Stomach (tissue), 4 donors: ENCODE measurements around the gene COL4A1.

Experiments
- EP300 ChIP-seq: sonication (generic); formaldehyde crosslinking; IDR thresholded peaks from one replicate; pipeline ENCODE4 v1.6.1; 2017; ENCODE audit warnings: antibody characterized with exemption
- POLR2A ChIP-seq, 4 donors: fragments of 450-650 bp; IDR thresholded peaks; one replicate each; pipeline ENCODE4 v1.6.1; 2016; ENCODE audit warnings: antibody characterized with exemption in 4 of 4, control low read depth in 2 of 4, mild to moderate bottlenecking in 1 of 4, moderate library complexity in 1 of 4
- POLR2AphosphoS5 ChIP-seq, 3 donors: sonication (generic); formaldehyde crosslinking; IDR thresholded peaks; one replicate each; pipeline ENCODE4 v1.6.1; 2016; ENCODE audit warnings: antibody characterized with exemption in 3 of 3
- TF ChIP-seq, protein P1 (sequence below), 7 experiments: fragments of 450-650 bp in 4 of 7; fragments of 200-600 bp in 3 of 7; sonication (generic) in 3 of 7; IDR thresholded peaks; one replicate each; pipeline ENCODE4 v1.5.1; 2016 to 2019; ENCODE audit warnings: antibody characterized with exemption in 7 of 7, control low read depth in 2 of 7, mild to moderate bottlenecking in 1 of 7

DNA sequence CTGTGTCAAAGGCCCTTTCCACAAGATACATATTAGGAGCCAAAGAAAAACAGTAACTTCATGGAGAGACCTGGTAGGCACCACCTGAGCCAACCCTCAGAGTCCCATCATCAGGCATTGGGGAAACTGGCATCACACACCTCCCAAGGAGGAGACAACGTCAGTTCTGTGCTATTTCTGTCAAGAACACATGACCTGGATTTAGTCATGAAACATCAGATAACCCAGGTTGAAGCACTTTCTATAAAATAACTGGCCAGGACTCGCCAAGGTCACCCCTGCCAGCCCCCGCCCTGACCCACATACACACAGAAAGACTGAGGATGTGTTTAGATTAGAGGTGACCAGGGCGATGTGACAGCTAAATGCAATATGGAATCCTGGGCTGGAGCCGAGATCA is 35.6 kb downstream of the COL4A1 start:
- TF ChIP-seq POLR2A (IDR thresholded peaks at IDR 0.05) (no peak), POLR2AphosphoS5 (IDR thresholded peaks at IDR 0.05) (no peak), EP300 (no peak)
- TF ChIP-seq, protein P1, sequence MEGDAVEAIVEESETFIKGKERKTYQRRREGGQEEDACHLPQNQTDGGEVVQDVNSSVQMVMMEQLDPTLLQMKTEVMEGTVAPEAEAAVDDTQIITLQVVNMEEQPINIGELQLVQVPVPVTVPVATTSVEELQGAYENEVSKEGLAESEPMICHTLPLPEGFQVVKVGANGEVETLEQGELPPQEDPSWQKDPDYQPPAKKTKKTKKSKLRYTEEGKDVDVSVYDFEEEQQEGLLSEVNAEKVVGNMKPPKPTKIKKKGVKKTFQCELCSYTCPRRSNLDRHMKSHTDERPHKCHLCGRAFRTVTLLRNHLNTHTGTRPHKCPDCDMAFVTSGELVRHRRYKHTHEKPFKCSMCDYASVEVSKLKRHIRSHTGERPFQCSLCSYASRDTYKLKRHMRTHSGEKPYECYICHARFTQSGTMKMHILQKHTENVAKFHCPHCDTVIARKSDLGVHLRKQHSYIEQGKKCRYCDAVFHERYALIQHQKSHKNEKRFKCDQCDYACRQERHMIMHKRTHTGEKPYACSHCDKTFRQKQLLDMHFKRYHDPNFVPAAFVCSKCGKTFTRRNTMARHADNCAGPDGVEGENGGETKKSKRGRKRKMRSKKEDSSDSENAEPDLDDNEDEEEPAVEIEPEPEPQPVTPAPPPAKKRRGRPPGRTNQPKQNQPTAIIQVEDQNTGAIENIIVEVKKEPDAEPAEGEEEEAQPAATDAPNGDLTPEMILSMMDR (IDR thresholded peaks at IDR 0.05) = no peak
